Endothelial cell (in vitro differentiated cells): ENCODE data around the gene MPP2. TPM values are rescaled to one million over a fixed set of nuclear protein-coding genes. Genes with fewer than 3 reads are reported as not detected.

Source experiments
- DNase-seq: peaks from one replicate; pipeline ENCODE4 v3.0.0; 2021; ENCODE audit warnings: low spot score
- H3K27ac Mint-ChIP-seq: one replicate; pipeline ENCODE4 v1.8.0; 2021; ENCODE audit warnings: mixed read lengths, inconsistent platforms; ENCODE audit not compliant: unreplicated experiment
- H3K27me3 Mint-ChIP-seq: one replicate; pipeline ENCODE4 v1.8.0; 2021; ENCODE audit warnings: mild to moderate bottlenecking, moderate library complexity, mixed read lengths, inconsistent platforms; ENCODE audit not compliant: unreplicated experiment
- H3K36me3 Mint-ChIP-seq: one replicate; pipeline ENCODE4 v1.8.0; 2021; ENCODE audit warnings: mild to moderate bottlenecking, low read depth, mixed read lengths, inconsistent platforms; ENCODE audit not compliant: unreplicated experiment
- H3K4me1 Mint-ChIP-seq: one replicate; pipeline ENCODE4 v1.8.0; 2021; ENCODE audit warnings: mild to moderate bottlenecking, mixed read lengths, inconsistent platforms; ENCODE audit not compliant: unreplicated experiment
- H3K4me3 Mint-ChIP-seq: one replicate; pipeline ENCODE4 v1.8.0; 2021; ENCODE audit warnings: mild to moderate bottlenecking, mixed read lengths, inconsistent platforms; ENCODE audit not compliant: unreplicated experiment
- H3K9me3 Mint-ChIP-seq: one replicate; pipeline ENCODE4 v1.8.0; 2021; ENCODE audit warnings: mixed read lengths, inconsistent platforms; ENCODE audit not compliant: unreplicated experiment
- total RNA-seq: library from RNA; stranded (reverse); fragmentation: NEBNext Ultra II Directional; extraction: Animal tissue kit (Norgen Biotek cat#: 25700); gene quantifications from one replicate; pipeline ENCODE4 v1.2.1, GENCODE V29; 2021; ENCODE audit not compliant: unreplicated experiment
- TF ChIP-seq, protein P1 (sequence below): fragments of 200-600 bp; sonication (generic); IDR thresholded peaks from one replicate; pipeline ENCODE4 v1.5.0; 2021; ENCODE audit warnings: antibody characterized with exemption; ENCODE audit not compliant: unreplicated experiment

Gene MPP2
- total RNA-seq, 1 donor from 2014 or later: 8.4 TPM

DNA sequence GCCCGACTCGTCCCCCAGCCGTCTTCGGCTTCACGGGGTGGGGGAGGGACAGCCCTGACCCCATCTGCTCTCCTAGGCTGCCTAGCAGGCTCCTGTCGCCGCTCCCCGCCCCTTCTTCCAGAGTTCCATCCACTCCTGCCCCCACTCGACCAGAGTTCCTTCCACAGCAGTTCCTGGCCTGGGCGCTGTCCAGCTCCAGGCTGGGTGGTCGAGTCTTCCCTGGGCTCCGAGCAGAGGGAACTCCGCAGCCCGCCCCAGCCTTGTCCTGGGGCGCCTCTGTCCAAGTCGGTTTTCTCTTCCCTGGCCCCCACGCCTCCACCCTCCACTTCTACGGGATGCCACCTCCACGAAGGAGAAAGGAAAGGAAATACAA is 45.0 kb upstream of the MPP2 start:
- Mint-ChIP-seq H3K4me1 (peaks cover 8% of the 10 kb centered on the region), H3K27ac (no peak overlapping the region), H3K36me3 (no peaks in the 10 kb centered on the region), H3K9me3 (no peaks in the 10 kb centered on the region), H3K27me3 (peaks cover 20% of the 10 kb centered on the region), H3K4me3 (peak overlapping the region; percentile 67)
- DNase-seq: peak; percentile 44
- TF ChIP-seq, protein P1, sequence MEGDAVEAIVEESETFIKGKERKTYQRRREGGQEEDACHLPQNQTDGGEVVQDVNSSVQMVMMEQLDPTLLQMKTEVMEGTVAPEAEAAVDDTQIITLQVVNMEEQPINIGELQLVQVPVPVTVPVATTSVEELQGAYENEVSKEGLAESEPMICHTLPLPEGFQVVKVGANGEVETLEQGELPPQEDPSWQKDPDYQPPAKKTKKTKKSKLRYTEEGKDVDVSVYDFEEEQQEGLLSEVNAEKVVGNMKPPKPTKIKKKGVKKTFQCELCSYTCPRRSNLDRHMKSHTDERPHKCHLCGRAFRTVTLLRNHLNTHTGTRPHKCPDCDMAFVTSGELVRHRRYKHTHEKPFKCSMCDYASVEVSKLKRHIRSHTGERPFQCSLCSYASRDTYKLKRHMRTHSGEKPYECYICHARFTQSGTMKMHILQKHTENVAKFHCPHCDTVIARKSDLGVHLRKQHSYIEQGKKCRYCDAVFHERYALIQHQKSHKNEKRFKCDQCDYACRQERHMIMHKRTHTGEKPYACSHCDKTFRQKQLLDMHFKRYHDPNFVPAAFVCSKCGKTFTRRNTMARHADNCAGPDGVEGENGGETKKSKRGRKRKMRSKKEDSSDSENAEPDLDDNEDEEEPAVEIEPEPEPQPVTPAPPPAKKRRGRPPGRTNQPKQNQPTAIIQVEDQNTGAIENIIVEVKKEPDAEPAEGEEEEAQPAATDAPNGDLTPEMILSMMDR: no peak

DNA sequence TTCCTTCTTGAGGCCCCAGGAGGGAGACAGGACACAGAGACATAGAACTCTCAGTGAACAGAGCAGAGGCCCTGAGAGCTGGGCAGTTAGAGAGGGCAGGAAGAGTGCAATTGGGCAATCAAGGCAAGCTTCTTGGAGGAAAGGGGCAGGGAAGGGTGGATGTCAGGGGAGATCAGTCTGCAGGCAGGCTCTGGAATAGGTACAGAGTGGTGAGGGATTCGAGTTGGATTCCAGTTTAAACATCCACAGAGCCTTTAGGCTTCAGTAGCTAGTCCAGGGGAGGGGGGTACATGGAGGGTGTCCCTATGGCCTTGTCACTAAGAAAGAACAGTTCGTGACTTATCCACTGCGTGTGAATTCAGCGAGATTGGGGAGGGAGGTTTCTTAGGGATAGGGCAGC is 44.4 kb upstream of the MPP2 start:
- no peak overlapping the region for H3K27ac Mint-ChIP-seq
- H3K27me3 Mint-ChIP-seq: peaks cover 20% of the 10 kb centered on the region
- TF ChIP-seq, protein P1: no peak
- no peak for DNase-seq
- H3K4me3 Mint-ChIP-seq: no peak overlapping the region
- H3K36me3 Mint-ChIP-seq: no peaks in the 10 kb centered on the region
- H3K9me3 Mint-ChIP-seq: no peaks in the 10 kb centered on the region
- peaks cover 8% of the 10 kb centered on the region for H3K4me1 Mint-ChIP-seq

- Mint-ChIP-seq H3K36me3 (no peaks in the 10 kb centered on the region), H3K9me3 (no peaks in the 10 kb centered on the region), H3K4me1 (peaks cover 8% of the 10 kb centered on the region), H3K27me3 (peaks cover 12% of the 10 kb centered on the region), H3K4me3 (no peak overlapping the region), H3K27ac (no peak overlapping the region)
- TF ChIP-seq, protein P1: no peak
- DNase-seq: no peak
Observed at GRCh38 chr17:43950554-43950953, 43.2 kb upstream of the MPP2 start.

GRCh38 chr17:43949781-43950180 is 42.4 kb upstream of the MPP2 start:
- Mint-ChIP-seq H3K4me1 (peaks cover 10% of the 10 kb centered on the region), H3K36me3 (no peaks in the 10 kb centered on the region), H3K27me3 (peaks cover 9% of the 10 kb centered on the region), H3K4me3 (no peak overlapping the region), H3K27ac (no peak overlapping the region), H3K9me3 (no peaks in the 10 kb centered on the region)
- no peak for DNase-seq
- TF ChIP-seq, protein P1: no peak

DNA sequence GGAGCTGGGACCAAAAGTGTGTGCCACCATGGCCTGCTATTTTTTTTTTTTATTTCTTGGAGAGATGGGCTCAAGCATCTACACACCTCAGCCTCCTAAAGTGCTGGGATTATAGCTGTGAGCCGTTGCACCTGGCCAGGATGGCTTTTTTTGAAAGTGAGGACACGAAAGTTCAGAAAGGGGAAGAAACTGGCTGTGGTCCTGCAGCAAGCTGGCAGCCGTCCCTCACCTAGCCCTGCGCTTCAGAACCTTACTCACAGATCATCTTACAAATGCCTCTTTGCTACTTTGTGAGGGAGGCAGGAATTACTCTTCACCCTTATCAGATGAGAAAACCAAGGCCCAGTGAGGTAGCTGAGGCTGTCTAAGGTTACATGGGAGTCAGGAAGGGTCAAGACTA is 39.4 kb upstream of the MPP2 start:
- no peak overlapping the region for H3K4me3 Mint-ChIP-seq

More for the DNA sequence above, 39.4 kb upstream of the MPP2 start:
- H3K36me3 Mint-ChIP-seq: no peaks in the 10 kb centered on the region
- no peaks in the 10 kb centered on the region for H3K9me3 Mint-ChIP-seq
- TF ChIP-seq, protein P1: no peak
- no peak for DNase-seq
- H3K4me1 Mint-ChIP-seq: peaks cover 12% of the 10 kb centered on the region
- no peak overlapping the region for H3K27ac Mint-ChIP-seq
- peaks cover 3% of the 10 kb centered on the region for H3K27me3 Mint-ChIP-seq
